VCaP (cell line): ENCODE data around the gene OR7A10.

Source experiments
- H3K27ac ChIP-seq: fragments of 450-650 bp; 2 replicates; pipeline ENCODE4 v1.5.1; 2017
- CTCF ChIP-seq: fragments of 450-650 bp; conservative IDR thresholded peaks from 2 replicates; pipeline ENCODE4 v1.5.1; 2017; ENCODE audit warnings: mild to moderate bottlenecking, moderate library complexity

OR7A10 gene

GRCh38 chr19:14848822-14849221 lies at the start of gene OR7A10:
TSS of gene OR7A10 (minus strand) at chr19:14848922. CDS start at chr19:14841877, 7,045 bp downstream.
- H3K27ac ChIP-seq, result no peak within 1 kb of the TSS
- no peak for TF ChIP-seq CTCF

- no peak for TF ChIP-seq CTCF
- H3K27ac ChIP-seq, result no peak overlapping the region
Observed at GRCh38 chr19:14890643-14891379, 42.1 kb upstream of the OR7A10 start.

- TF ChIP-seq CTCF, result no peak
- H3K27ac ChIP-seq, result no peak overlapping the region
Observed at GRCh38 chr19:14889994-14890642, 41.4 kb upstream of the OR7A10 start.

- no peak for TF ChIP-seq CTCF
- no peak within 1 kb of the TSS for H3K27ac ChIP-seq
Observed at GRCh38 chr19:14886032-14886431, 37.3 kb upstream of the OR7A10 start, which contains the start of gene OR7A17. TSS of gene OR7A17 (minus strand) at chr19:14886132. CDS start at chr19:14881355, 4,777 bp downstream.

- peak; percentile 89 for TF ChIP-seq CTCF
- H3K27ac ChIP-seq, result no peak overlapping the region
Observed at GRCh38 chr19:14871619-14872230, 23.0 kb upstream of the OR7A10 start.

GRCh38 chr19:14868497-14868896 lies 19.8 kb upstream of the OR7A10 start:
- no peak for TF ChIP-seq CTCF
- no peak overlapping the region for H3K27ac ChIP-seq

GRCh38 chr19:14843578-14843977 lies 5.1 kb downstream of the OR7A10 start:
- H3K27ac ChIP-seq, result no peak overlapping the region
- TF ChIP-seq CTCF, result no peak
